Astrocyte (in vitro differentiated cells and primary cell): ENCODE data around the gene GPATCH2L.

ENCODE experiments used
- CTCF ChIP-seq: IDR thresholded peaks from 2 replicates; pipeline ENCODE4 v1.5.1; 2011; ENCODE audit warnings: low read depth, mild to moderate bottlenecking, inconsistent platforms, low read length, moderate library complexity; ENCODE audit not compliant: insufficient read depth
- EZH2 ChIP-seq: IDR thresholded peaks from 2 replicates; pipeline ENCODE4 v1.6.1; 2012; ENCODE audit warnings: mild to moderate bottlenecking, low read length, inconsistent platforms; ENCODE audit not compliant: insufficient read depth

GRCh38 chr14:76136476-76137110, 15.1 kb upstream of the GPATCH2L start:
- no peak for TF ChIP-seq CTCF
- no peak for TF ChIP-seq EZH2
